GM11168 (cell line): ENCODE data around the gene KRABD2.

ENCODE experiments used
- in situ Hi-C: fragments of 300-500 bp; cut with MboI; formaldehyde crosslinking; loops from one replicate; pipeline ENCODE4 v1.12.0; 2022; ENCODE audit warnings: low sequenced_read_pairs; ENCODE audit not compliant: unreplicated experiment

Gene KRABD2

GRCh38 chr17:8332128-8332527, 44.4 kb downstream of the KRABD2 start:
- in situ Hi-C loops, result no loop called here

GRCh38 chr17:8327303-8327649, 49.2 kb downstream of the KRABD2 start:
- in situ Hi-C loops, result no loop called here
